Ascending aorta (tissue), 2 donors: ENCODE data around the gene SCLT1. TPM values are rescaled to one million over a fixed set of nuclear protein-coding genes. Genes with fewer than 3 reads are reported as not detected.

Experiments
- DNase-seq, 2 donors: peaks; one replicate each; pipeline ENCODE4 v3.0.0-alpha.2; 2019; ENCODE audit warnings: low spot score in 2 of 2
- H3K27ac ChIP-seq, 2 donors: fragments of 200-600 bp; sonication (generic); one replicate each; pipeline ENCODE4 v1.5.1; 2016 to 2017; ENCODE audit warnings: mild to moderate bottlenecking in 1 of 2
- H3K27me3 ChIP-seq: fragments of 200-600 bp; sonication (generic); one replicate; pipeline ENCODE4 v1.5.1; 2017
- H3K36me3 ChIP-seq, 2 donors: fragments of 200-600 bp; sonication (generic); one replicate each; pipeline ENCODE4 v1.5.1; 2016
- H3K4me1 ChIP-seq, 2 donors: fragments of 200-600 bp; sonication (generic); one replicate each; pipeline ENCODE4 v1.5.1; 2016 to 2017; ENCODE audit warnings: mild to moderate bottlenecking in 1 of 2
- H3K4me3 ChIP-seq, 2 donors: fragments of 200-600 bp; sonication (generic); one replicate each; pipeline ENCODE4 v1.5.1; 2016 to 2017; ENCODE audit warnings: mild to moderate bottlenecking in 1 of 2
- H3K9me3 ChIP-seq, 2 donors: fragments of 200-600 bp; sonication (generic); one replicate each; pipeline ENCODE4 v1.5.1; 2016
- CTCF ChIP-seq, 3 experiments: fragments of 200-600 bp in 2 of 3; fragments of 450-650 bp in 1 of 3; sonication (generic) in 2 of 3; IDR thresholded peaks; one replicate each; pipeline ENCODE4 v1.5.1; 2016 to 2019; ENCODE audit warnings: antibody characterized with exemption in 3 of 3, mild to moderate bottlenecking in 1 of 3, moderate library complexity in 1 of 3
- intact Hi-C: fragments of 100-400 bp; cut with DNase I; formaldehyde crosslinking; loops from one replicate; pipeline ENCODE4 v1.15.1; 2023
- total RNA-seq: library from RNA; depleted of rRNA; stranded (reverse); fragments of >200 nt; gene quantifications from one replicate; pipeline ENCODE4 v1.1.0, GENCODE V29; 2016

Gene SCLT1
- total RNA-seq, 1 donor from 2014 or later = 7.0 TPM

- Histone ChIP-seq H3K4me3 (no peak overlapping the region), H3K9me3 (no peaks in the 10 kb centered on the region), H3K27me3 (no peaks in the 10 kb centered on the region), H3K4me1 (no peaks in the 10 kb centered on the region), H3K36me3 (no peaks in the 10 kb centered on the region), H3K27ac (no peak overlapping the region)
- no peak for DNase-seq
- TF ChIP-seq CTCF (IDR thresholded peaks at IDR 0.05) = no peak
- intact Hi-C loops = no loop called here
Measured at GRCh38 chr4:128981377-128981776, 112.0 kb downstream of the SCLT1 start.

GRCh38 chr4:128980816-128981326 lies 112.5 kb downstream of the SCLT1 start:
- no peak for DNase-seq
- no peak for TF ChIP-seq CTCF (IDR thresholded peaks at IDR 0.05)
- Histone ChIP-seq H3K4me3 (no peak overlapping the region), H3K36me3 (no peaks in the 10 kb centered on the region), H3K9me3 (no peaks in the 10 kb centered on the region), H3K27me3 (no peaks in the 10 kb centered on the region), H3K27ac (no peak overlapping the region), H3K4me1 (no peaks in the 10 kb centered on the region)
- intact Hi-C loops = no loop called here

GRCh38 chr4:128979934-128980333 lies 113.4 kb downstream of the SCLT1 start:
- no peaks in the 10 kb centered on the region for H3K36me3 ChIP-seq
- no peaks in the 10 kb centered on the region for H3K27me3 ChIP-seq
- DNase-seq = no peak
- intact Hi-C loops = no loop called here
- H3K9me3 ChIP-seq = no peaks in the 10 kb centered on the region
- no peak overlapping the region for H3K27ac ChIP-seq
- H3K4me1 ChIP-seq = no peaks in the 10 kb centered on the region
- H3K4me3 ChIP-seq = no peak overlapping the region
- TF ChIP-seq CTCF (IDR thresholded peaks at IDR 0.05) = no peak

GRCh38 chr4:128978985-128979384 lies 114.4 kb downstream of the SCLT1 start:
- Histone ChIP-seq H3K9me3 (no peaks in the 10 kb centered on the region), H3K27ac (no peak overlapping the region), H3K27me3 (no peaks in the 10 kb centered on the region), H3K4me1 (no peaks in the 10 kb centered on the region), H3K4me3 (no peak overlapping the region), H3K36me3 (no peaks in the 10 kb centered on the region)
- intact Hi-C loops = no loop called here
- no peak for DNase-seq
- no peak for TF ChIP-seq CTCF (IDR thresholded peaks at IDR 0.05)

GRCh38 chr4:128974136-128974581 lies 119.2 kb downstream of the SCLT1 start:
- no peak for TF ChIP-seq CTCF (IDR thresholded peaks at IDR 0.05)
- Histone ChIP-seq H3K27me3 (no peaks in the 10 kb centered on the region), H3K36me3 (no peaks in the 10 kb centered on the region), H3K27ac (no peak overlapping the region), H3K4me3 (no peak overlapping the region), H3K9me3 (no peaks in the 10 kb centered on the region), H3K4me1 (no peaks in the 10 kb centered on the region)
- DNase-seq = no peak
- intact Hi-C loops = no loop called here

- intact Hi-C loops = no loop called here
- DNase-seq = no peak
- no peaks in the 10 kb centered on the region for H3K36me3 ChIP-seq
Measured at GRCh38 chr4:128973384-128973783, 120.0 kb downstream of the SCLT1 start.

More at GRCh38 chr4:128973384-128973783, 120.0 kb downstream of the SCLT1 start:
- Histone ChIP-seq H3K4me3 (no peak overlapping the region), H3K27me3 (no peaks in the 10 kb centered on the region), H3K27ac (no peak overlapping the region), H3K4me1 (no peaks in the 10 kb centered on the region), H3K9me3 (no peaks in the 10 kb centered on the region)
- TF ChIP-seq CTCF (IDR thresholded peaks at IDR 0.05) = no peak
